Lower leg skin (tissue), 3 donors: Measurements from ENCODE around the gene CCDC197.

ENCODE experiments used
- POLR2A ChIP-seq, 2 donors: fragments of 450-650 bp; IDR thresholded peaks; one replicate each; pipeline ENCODE4 v1.6.1; 2016 to 2017; ENCODE audit warnings: antibody characterized with exemption in 2 of 2, mild to moderate bottlenecking in 1 of 2, moderate library complexity in 1 of 2
- TF ChIP-seq, protein P1 (sequence below), 3 donors: fragments of 450-650 bp; IDR thresholded peaks; one replicate each; pipeline ENCODE4 v1.5.1; 2016; ENCODE audit warnings: antibody characterized with exemption in 3 of 3, mild to moderate bottlenecking in 3 of 3, moderate library complexity in 2 of 3

DNA sequence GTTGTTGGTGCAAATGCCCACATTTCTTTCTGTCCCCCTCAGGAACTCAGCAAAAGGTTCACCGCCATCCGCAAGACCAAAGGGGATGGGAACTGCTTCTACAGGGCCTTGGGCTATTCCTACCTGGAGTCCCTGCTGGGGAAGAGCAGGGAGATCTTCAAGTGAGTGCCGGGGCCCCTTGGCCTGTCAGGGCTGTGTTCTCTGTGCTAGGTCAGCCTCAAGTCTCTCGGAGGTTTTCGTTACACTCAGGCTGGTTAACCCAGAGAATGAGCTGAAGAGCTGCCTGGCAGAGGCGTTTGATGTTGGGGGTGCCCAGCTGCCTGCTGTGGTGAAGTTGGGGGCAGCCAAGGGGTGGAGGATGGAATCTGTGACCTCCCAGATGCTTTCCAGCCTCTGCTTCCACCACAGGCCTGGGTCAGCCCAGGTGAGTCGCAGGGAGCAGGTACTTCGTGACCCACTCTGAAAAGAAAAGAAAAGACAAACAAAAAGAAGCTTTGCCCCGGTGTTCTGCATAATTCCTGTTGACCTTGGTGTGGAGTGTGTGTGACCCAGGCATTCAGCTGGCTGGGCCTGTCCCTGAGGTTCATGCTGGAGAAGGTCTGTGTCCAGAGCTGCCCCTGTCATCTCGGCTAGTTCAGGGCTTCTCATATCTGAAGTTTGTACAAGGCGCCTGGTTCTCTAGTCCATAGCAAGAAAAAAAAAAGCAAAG is 42.0 kb downstream of the CCDC197 start:
- TF ChIP-seq, protein P1, sequence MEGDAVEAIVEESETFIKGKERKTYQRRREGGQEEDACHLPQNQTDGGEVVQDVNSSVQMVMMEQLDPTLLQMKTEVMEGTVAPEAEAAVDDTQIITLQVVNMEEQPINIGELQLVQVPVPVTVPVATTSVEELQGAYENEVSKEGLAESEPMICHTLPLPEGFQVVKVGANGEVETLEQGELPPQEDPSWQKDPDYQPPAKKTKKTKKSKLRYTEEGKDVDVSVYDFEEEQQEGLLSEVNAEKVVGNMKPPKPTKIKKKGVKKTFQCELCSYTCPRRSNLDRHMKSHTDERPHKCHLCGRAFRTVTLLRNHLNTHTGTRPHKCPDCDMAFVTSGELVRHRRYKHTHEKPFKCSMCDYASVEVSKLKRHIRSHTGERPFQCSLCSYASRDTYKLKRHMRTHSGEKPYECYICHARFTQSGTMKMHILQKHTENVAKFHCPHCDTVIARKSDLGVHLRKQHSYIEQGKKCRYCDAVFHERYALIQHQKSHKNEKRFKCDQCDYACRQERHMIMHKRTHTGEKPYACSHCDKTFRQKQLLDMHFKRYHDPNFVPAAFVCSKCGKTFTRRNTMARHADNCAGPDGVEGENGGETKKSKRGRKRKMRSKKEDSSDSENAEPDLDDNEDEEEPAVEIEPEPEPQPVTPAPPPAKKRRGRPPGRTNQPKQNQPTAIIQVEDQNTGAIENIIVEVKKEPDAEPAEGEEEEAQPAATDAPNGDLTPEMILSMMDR (IDR thresholded peaks at IDR 0.05) = no peak
- no peak for TF ChIP-seq POLR2A (IDR thresholded peaks at IDR 0.05)
